Measurements from ENCODE around the gene CIDEC. TPM values are rescaled to one million over a fixed set of nuclear protein-coding genes. Genes with fewer than 3 reads are reported as not detected.

The CIDEC gene
- total and polyA plus RNA-seq, 2 experiments from 2014 or later = not detected

GRCh38 chr3:9884555-9885165, 4.6 kb upstream of the CIDEC start (continued):
- TF ChIP-seq ZNF114 (CRISPR knock-in tag; IDR thresholded peaks at IDR 0.05) (no peak), CREB1 (CRISPR knock-in tag; IDR thresholded peaks at IDR 0.05; ENCODE audit: low read depth) (no peak), REST (IDR thresholded peaks at IDR 0.05; ENCODE audit: unreplicated experiment) (no peak), CTCF (conservative IDR thresholded peaks at IDR 0.05; ENCODE audit: low read depth in 2 of 2) (no peak)

GRCh38 chr3:9883706-9884554, 3.9 kb upstream of the CIDEC start:
- H3F3A ChIP-seq (replicated peaks; ENCODE audit: low read depth) = no peaks in the 10 kb centered on the region
- Mint-ChIP-seq H3K4me1 (no peaks in the 10 kb centered on the region), H3K27me3 (ENCODE audit: insufficient read depth, low read depth, poor library complexity) (peaks cover 5% of the 10 kb centered on the region), H3K36me3 (ENCODE audit: low read depth) (no peaks in the 10 kb centered on the region), H3K4me3 (no peak overlapping the region), H3K9me3 (no peaks in the 10 kb centered on the region), H3K27ac (no peak overlapping the region)
- peak overlapping the region; percentile 35; the same call in 1 of the 2 replicates for H2AFZ ChIP-seq
- no peak for DNase-seq (ENCODE audit: low spot score)
- H3K4me2 ChIP-seq = no peak overlapping the region
- no peaks in the 10 kb centered on the region for H3K36me3 ChIP-seq (ENCODE audit: insufficient read depth)
- no peaks in the 10 kb centered on the region for H3K4me1 ChIP-seq (ENCODE audit: insufficient read depth)
- no peaks in the 10 kb centered on the region for H3K79me2 ChIP-seq (replicated peaks; ENCODE audit: insufficient read depth)
- no peak overlapping the region for H3K27ac ChIP-seq (ENCODE audit: low read depth)
- no peaks in the 10 kb centered on the region for H4K20me1 ChIP-seq (replicated peaks; ENCODE audit: insufficient read depth)
- ATAC-seq = no peak
- H3K9me2 ChIP-seq (ENCODE audit: insufficient read depth) = no peaks in the 10 kb centered on the region
- H3K4me3 ChIP-seq = no peak overlapping the region
- H3K27me3 ChIP-seq (ENCODE audit: insufficient read depth) = no peaks in the 10 kb centered on the region
- TF ChIP-seq NANOG (IDR thresholded peaks at IDR 0.05; ENCODE audit: borderline replicate concordance) = no peak
- TF ChIP-seq REST (IDR thresholded peaks at IDR 0.05; ENCODE audit: unreplicated experiment) = no peak
- no peak for TF ChIP-seq POLR2AphosphoS5 (IDR thresholded peaks at IDR 0.05; ENCODE audit: low read depth)
- TF ChIP-seq ETS1 (IDR thresholded peaks at IDR 0.05) = no peak
- no peak for TF ChIP-seq JUNB (IDR thresholded peaks at IDR 0.05; ENCODE audit: unreplicated experiment)
- TF ChIP-seq CREB1 (CRISPR knock-in tag; IDR thresholded peaks at IDR 0.05; ENCODE audit: low read depth) = no peak
- no peak for TF ChIP-seq EZH2phosphoT487 (IDR thresholded peaks at IDR 0.05; ENCODE audit: unreplicated experiment)
- no peak for TF ChIP-seq STAT1 (IDR thresholded peaks at IDR 0.05; ENCODE audit: unreplicated experiment)
- no peak for TF ChIP-seq CTCF (conservative IDR thresholded peaks at IDR 0.05; ENCODE audit: low read depth in 2 of 2)
- no peak for TF ChIP-seq ZNF114 (CRISPR knock-in tag; IDR thresholded peaks at IDR 0.05)
- TF ChIP-seq EZH2 (IDR thresholded peaks at IDR 0.05; ENCODE audit: low read depth, unreplicated experiment) = no peak

Measured in GM23338 (cell line).